Lung (tissue), 12 donors: ENCODE measurements around the gene ARHGEF19. TPM values are rescaled to one million over a fixed set of nuclear protein-coding genes. Genes with fewer than 3 reads are reported as not detected.

Experiments used
- ATAC-seq: fragments of 200-7000 bp; cut with Tn5 transposase; one replicate; pipeline ENCODE4 v1.9.1; 2020; ENCODE audit warnings: moderate number of reproducible peaks; ENCODE audit not compliant: insufficient read depth, low FRiP score
- DNase-seq, 3 donors: peaks; one replicate each; pipeline ENCODE4 v3.0.0-alpha.2; 2013 to 2017
- H3K27ac ChIP-seq, 2 donors: one replicate each; pipeline ENCODE4 v1.5.1; 2013; ENCODE audit warnings: mild to moderate bottlenecking in 2 of 2, moderate library complexity in 2 of 2, control low read depth in 1 of 2, inconsistent platforms in 1 of 2, low read depth in 1 of 2, low read length in 1 of 2
- H3K27me3 ChIP-seq, 3 donors: one replicate each; pipeline ENCODE4 v1.5.1; 2013; ENCODE audit warnings: low read length in 2 of 3; ENCODE audit not compliant: control insufficient read depth in 3 of 3, insufficient read depth in 3 of 3
- H3K36me3 ChIP-seq, 4 donors: one replicate each; pipeline ENCODE4 v1.5.1; 2013; ENCODE audit warnings: low read length in 4 of 4, mild to moderate bottlenecking in 1 of 4, moderate library complexity in 1 of 4; ENCODE audit not compliant: control insufficient read depth in 4 of 4, insufficient read depth in 4 of 4
- H3K4me1 ChIP-seq, 5 donors: one replicate each; pipeline ENCODE4 v1.5.1; 2013; ENCODE audit warnings: low read length in 5 of 5, mild to moderate bottlenecking in 2 of 5, moderate library complexity in 1 of 5; ENCODE audit not compliant: control insufficient read depth in 5 of 5, insufficient read depth in 5 of 5
- H3K4me3 ChIP-seq: one replicate; pipeline ENCODE4 v1.5.1; 2013; ENCODE audit warnings: mild to moderate bottlenecking, control low read depth, moderate library complexity
- H3K9ac ChIP-seq, 2 donors: one replicate each; pipeline ENCODE4 v1.5.1; 2013; ENCODE audit warnings: low read length in 2 of 2, control low read depth in 1 of 2; ENCODE audit not compliant: insufficient read depth in 1 of 2
- H3K9me3 ChIP-seq, 4 donors: one replicate each; pipeline ENCODE4 v1.5.1; 2013; ENCODE audit warnings: low read length in 3 of 4, mild to moderate bottlenecking in 1 of 4, moderate library complexity in 1 of 4; ENCODE audit not compliant: control insufficient read depth in 4 of 4, insufficient read depth in 3 of 4
- CTCF ChIP-seq: IDR thresholded peaks from 2 replicates; pipeline ENCODE4 v1.5.1; 2012; ENCODE audit warnings: mild to moderate bottlenecking; ENCODE audit errors: control extremely low read depth, extremely low read depth
- WGBS, 2 donors: extraction: QIAGEN DNeasy Blood & Tissue Kit; methylation state at CpG; one replicate each; pipeline ENCODE4 v1.1.7; 2013; 5-methylcytosine and 5-hydroxymethylcytosine counted together
- polyA plus RNA-seq, 2 donors: library from polyadenylated mRNA; stranded (reverse); fragments of 200-250 nt; gene quantifications; one replicate each; pipeline ENCODE4 v1.2.1, GENCODE V29; 2013
- total RNA-seq, 2 donors: library from RNA; depleted of rRNA in 1 of 2; stranded (reverse); fragments of >200 nt in 1 of 2; gene quantifications; one replicate each; pipeline ENCODE4 v1.2.1, GENCODE V29; 2014 to 2021
- donor health status: control.
- donor health status: control.
- donor health status: Bipolar disorder and iron deficiency.
- donor health status: healthy.
- donor health status: DM: yes; HTN: yes; CAD: no.

The ARHGEF19 gene
- total and polyA plus RNA-seq, 4 donors, result 9.5 to 17.3 (median 14.8) TPM

GRCh38 chr1:16181887-16182719, 30.3 kb downstream of the ARHGEF19 start:
- peaks cover 0 to 23% (median 13%) of the 10 kb centered on the region in 5 donors for H3K4me1 ChIP-seq
- H3K36me3 ChIP-seq, result no peaks in the 10 kb centered on the region
- TF ChIP-seq CTCF, result no peak
- ATAC-seq, result peak; percentile 86
- WGBS, 2 donors, result 40 to 67% methylated on average over 17 to 18 of the region's 18 CpGs
- no peaks in the 10 kb centered on the region for H3K9me3 ChIP-seq
- H3K4me3 ChIP-seq, result no peak overlapping the region
- peak overlapping the region; percentile 86 to 94 for H3K27ac ChIP-seq
- peak overlapping the region in 1 of 2 donors; percentile 59 for H3K9ac ChIP-seq
- no peaks in the 10 kb centered on the region for H3K27me3 ChIP-seq
- peak; percentile 90 to 96 (median 93) for DNase-seq

- ATAC-seq (no peak), DNase-seq (no peak)
- no peak overlapping the region for H3K9ac ChIP-seq
- no peaks in the 10 kb centered on the region for H3K36me3 ChIP-seq
- H3K27me3 ChIP-seq, result no peaks in the 10 kb centered on the region
- H3K27ac ChIP-seq, result peak overlapping the region in 1 of 2 donors; percentile 94
- peaks cover 0 to 40% (median 16%) of the 10 kb centered on the region in 5 donors for H3K4me1 ChIP-seq
- no peak for TF ChIP-seq CTCF
- WGBS, 2 donors, result 91 to 94% methylated on average over 13 of the region's 13 CpGs
- no peak overlapping the region for H3K4me3 ChIP-seq
- H3K9me3 ChIP-seq, result no peaks in the 10 kb centered on the region
These were observed 32.1 kb downstream of the ARHGEF19 start for GRCh38 chr1:16180291-16180824.

- no peaks in the 10 kb centered on the region for H3K36me3 ChIP-seq
- no peak for ATAC-seq
- no peaks in the 10 kb centered on the region for H3K27me3 ChIP-seq
- H3K4me1 ChIP-seq, result peaks cover 0 to 54% (median 16%) of the 10 kb centered on the region in 5 donors
- 63 to 82% methylated on average over 19 of the region's 19 CpGs for WGBS, 2 donors
- TF ChIP-seq CTCF, result no peak
- H3K27ac ChIP-seq, result peak overlapping the region in 1 of 2 donors; percentile 65
- DNase-seq, result peak in 1 of 3 donors; percentile 36
- H3K9ac ChIP-seq, result no peak overlapping the region
- no peaks in the 10 kb centered on the region for H3K9me3 ChIP-seq
- H3K4me3 ChIP-seq, result no peak overlapping the region
These were observed 33.6 kb downstream of the ARHGEF19 start for GRCh38 chr1:16178596-16179497.
